H1 (cell line): ENCODE data around the gene MOB3B. TPM values are rescaled to one million over a fixed set of nuclear protein-coding genes. Genes with fewer than 3 reads are reported as not detected.
A peak's percentile ranks its signal among the peaks of the same experiment; 100 is the strongest.

ENCODE experiments used
- CTCF ChIA-PET: fragments of 300-600 bp; sonication (Branson Sonifier 250); formaldehyde crosslinking; loops from one replicate; lab custom pipeline; 2021; ENCODE audit not compliant: partially characterized antibody; lab: Charles Lee
- POLR2A ChIA-PET: fragments of 300-600 bp; sonication (Branson Sonifier 250); formaldehyde crosslinking; loops from one replicate; lab custom pipeline; 2021; ENCODE audit warnings: inconsistent platforms; ENCODE audit not compliant: partially characterized antibody; lab: Charles Lee
- DNase-seq, 2 experiments: peaks; one replicate each; pipeline versions ENCODE4 v3.0.0 to v3.0.0-alpha.2; 2010 to 2022; ENCODE audit warnings: low spot score in 2 of 2, low read depth in 1 of 2, mixed read lengths in 1 of 2
- FAIRE-seq: peaks from 2 replicates; lab custom pipeline; 2011; peaks lifted over from hg19 to GRCh38; lab: Jason Lieb, UNC
- H2AFZ ChIP-seq: 2 replicates; pipeline ENCODE4 v1.8.1; 2012; ENCODE audit warnings: low read length, inconsistent platforms
- H2AK5ac ChIP-seq: 2 replicates; pipeline ENCODE4 v1.6.1; 2013; ENCODE audit warnings: low read depth, low read length
- H2BK120ac ChIP-seq: replicated peaks from 2 replicates; pipeline ENCODE3; 2013; ENCODE audit warnings: low read depth, low read length, inconsistent platforms
- H2BK12ac ChIP-seq: 2 replicates; pipeline ENCODE4 v1.6.1; 2013; ENCODE audit warnings: low read depth, low read length
- H2BK15ac ChIP-seq: 2 replicates; pipeline ENCODE4 v1.6.1; 2013; ENCODE audit warnings: low read length
- H2BK20ac ChIP-seq: 2 replicates; pipeline ENCODE4 v1.6.1; 2013; ENCODE audit warnings: low read length
- H2BK5ac ChIP-seq: 2 replicates; pipeline ENCODE4 v1.6.1; 2013; ENCODE audit warnings: low read depth, low read length
- H3K14ac ChIP-seq: 2 replicates; pipeline ENCODE4 v1.6.1; 2013; ENCODE audit warnings: inconsistent platforms; ENCODE audit not compliant: insufficient read length
- H3K18ac ChIP-seq: 2 replicates; pipeline ENCODE4 v1.6.1; 2013; ENCODE audit warnings: low read length; ENCODE audit errors: extremely low read depth
- H3K23ac ChIP-seq: 2 replicates; pipeline ENCODE4 v1.6.1; 2013; ENCODE audit warnings: inconsistent platforms; ENCODE audit not compliant: insufficient read length
- H3K23me2 ChIP-seq: 2 replicates; pipeline ENCODE4 v1.6.1; 2013; ENCODE audit warnings: low read depth, low read length
- H3K27ac ChIP-seq: 2 replicates; pipeline ENCODE4 v1.6.1; 2011; ENCODE audit warnings: low read depth, low read length, inconsistent platforms
- H3K27me3 ChIP-seq, 4 experiments: replicated peaks in 1 of 4; 1 replicate in 1 of 4; 2 replicates in 3 of 4; pipeline versions ENCODE4 v1.6.1 to v1.8.1; 2011 to 2013; ENCODE audit warnings: low read length in 3 of 4, mild to moderate bottlenecking in 3 of 4, inconsistent platforms in 2 of 4, mixed read lengths in 2 of 4, moderate library complexity in 1 of 4; ENCODE audit not compliant: control insufficient read depth in 3 of 4, insufficient read depth in 3 of 4; ENCODE audit errors: extremely low read depth in 1 of 4
- H3K36me3 ChIP-seq, 4 experiments: 2 replicates each; pipeline versions ENCODE4 v1.6.1 to v1.8.1; 2011 to 2013; ENCODE audit warnings: mild to moderate bottlenecking in 4 of 4, low read length in 3 of 4, moderate library complexity in 2 of 4, control low read depth in 1 of 4, inconsistent platforms in 1 of 4; ENCODE audit not compliant: insufficient read depth in 4 of 4, control insufficient read depth in 2 of 4
- H3K4ac ChIP-seq: replicated peaks from 2 replicates; pipeline ENCODE3; 2013; ENCODE audit warnings: low read length, low read depth, mixed read lengths, inconsistent platforms; ENCODE audit not compliant: insufficient read length
- H3K4me1 ChIP-seq, 4 experiments: replicated peaks in 1 of 4; 1 replicate in 1 of 4; 2 replicates in 3 of 4; pipeline versions ENCODE4 v1.6.1 to v1.8.1; 2011 to 2013; ENCODE audit warnings: low read length in 3 of 4, inconsistent platforms in 2 of 4, mixed read lengths in 1 of 4; ENCODE audit not compliant: insufficient read depth in 4 of 4, control insufficient read depth in 3 of 4
- H3K4me2 ChIP-seq, 2 experiments: 2 replicates each; pipeline versions ENCODE4 v1.6.1 to v1.8.1; 2011 to 2013; ENCODE audit warnings: low read depth in 2 of 2, low read length in 2 of 2, control low read depth in 1 of 2, inconsistent platforms in 1 of 2, mild to moderate bottlenecking in 1 of 2; ENCODE audit not compliant: insufficient read depth in 1 of 2
- H3K4me3 ChIP-seq, 4 experiments: fragments of 200-600, 300-600 bp in 1 of 4; sonication (generic), shearing (Covaris generic), sonication (Bioruptor Twin) in 1 of 4; 2 replicates each; pipeline versions ENCODE4 v1.5.1 to v1.8.1; 2011 to 2016; ENCODE audit warnings: low read length in 4 of 4, low read depth in 3 of 4, control low read depth in 2 of 4, inconsistent platforms in 2 of 4, mild to moderate bottlenecking in 2 of 4, mixed read lengths in 1 of 4, moderate library complexity in 1 of 4; ENCODE audit not compliant: insufficient read depth in 2 of 4; ENCODE audit errors: extremely low read depth in 1 of 4
- H3K56ac ChIP-seq: replicated peaks from 2 replicates; pipeline ENCODE3; 2013; ENCODE audit warnings: low read depth, mild to moderate bottlenecking, mixed read lengths, low read length, inconsistent platforms; ENCODE audit not compliant: insufficient read length
- H3K79me1 ChIP-seq: 2 replicates; pipeline ENCODE4 v1.6.1; 2013; ENCODE audit warnings: low read depth, low read length, control low read depth
- H3K79me2 ChIP-seq, 2 experiments: 2 replicates each; pipeline versions ENCODE4 v1.6.1 to v1.8.1; 2012 to 2013; ENCODE audit warnings: low read length in 2 of 2, mild to moderate bottlenecking in 2 of 2, inconsistent platforms in 1 of 2; ENCODE audit not compliant: insufficient read depth in 2 of 2, control insufficient read depth in 1 of 2
- H3K9ac ChIP-seq, 4 experiments: replicated peaks in 1 of 4; 1 replicate in 1 of 4; 2 replicates in 3 of 4; pipeline versions ENCODE4 v1.6.1 to v1.8.1; 2011 to 2013; ENCODE audit warnings: low read depth in 3 of 4, low read length in 3 of 4, control low read depth in 2 of 4, mild to moderate bottlenecking in 2 of 4, moderate library complexity in 2 of 4, inconsistent platforms in 1 of 4; ENCODE audit errors: extremely low read depth in 1 of 4
- H3K9me3 ChIP-seq, 2 experiments: 2 replicates each; pipeline versions ENCODE4 v1.6.1 to v1.8.1; 2012 to 2013; ENCODE audit warnings: mild to moderate bottlenecking in 2 of 2, moderate library complexity in 2 of 2, control low read depth in 1 of 2, inconsistent platforms in 1 of 2, low read depth in 1 of 2, low read length in 1 of 2, mixed read lengths in 1 of 2; ENCODE audit not compliant: insufficient read depth in 2 of 2
- H4K20me1 ChIP-seq, 2 experiments: replicated peaks in 1 of 2; 2 replicates each; pipeline versions ENCODE3 to v1.8.1; 2011 to 2013; ENCODE audit warnings: inconsistent platforms in 2 of 2, low read length in 2 of 2, mild to moderate bottlenecking in 1 of 2; ENCODE audit not compliant: insufficient read depth in 2 of 2, control insufficient read depth in 1 of 2
- H4K5ac ChIP-seq: 2 replicates; pipeline ENCODE4 v1.6.1; 2013; ENCODE audit warnings: low read length, low read depth, mixed read lengths, inconsistent platforms; ENCODE audit not compliant: insufficient read length
- H4K8ac ChIP-seq: 2 replicates; pipeline ENCODE4 v1.8.0; 2013; ENCODE audit warnings: mild to moderate bottlenecking, moderate library complexity, low read length, inconsistent platforms; ENCODE audit not compliant: insufficient read depth; ENCODE audit errors: extremely low read depth
- H4K91ac ChIP-seq: replicated peaks from 2 replicates; pipeline ENCODE3; 2013; ENCODE audit warnings: low read length, mixed read lengths, inconsistent platforms; ENCODE audit not compliant: insufficient read length
- CEBPB ChIP-seq: IDR thresholded peaks from 2 replicates; pipeline ENCODE4 v1.6.1; 2012; ENCODE audit warnings: low read depth, low read length
- CHD2 ChIP-seq: IDR thresholded peaks from 2 replicates; pipeline ENCODE4 v1.6.1; 2012; ENCODE audit warnings: low read length, improper control_type of control experiment
- HDAC2 ChIP-seq, 2 experiments: fragments of 300-600 bp in 1 of 2; sonication (generic) in 1 of 2; IDR thresholded peaks; 2 replicates each; pipeline ENCODE4 v1.6.1; 2011 to 2012; ENCODE audit warnings: low read depth in 2 of 2, low read length in 2 of 2, mild to moderate bottlenecking in 2 of 2, moderate library complexity in 2 of 2, borderline replicate concordance in 1 of 2, inconsistent platforms in 1 of 2
- SIRT6 ChIP-seq: IDR thresholded peaks from one replicate; pipeline ENCODE4 v1.7.1; 2012; ENCODE audit warnings: low read length, inconsistent platforms
- WGBS, 2 experiments: shearing (Covaris generic) in 1 of 2; methylation state at CpG; one replicate each; pipeline versions ENCODE4 v1.1.6 to v1.1.7; 2013 to 2015; ENCODE audit warnings: low lambda C conversion rate in 2 of 2, mixed read lengths in 2 of 2, inconsistent platforms in 1 of 2, low coverage in 1 of 2, missing lambda C conversion rate in 1 of 2; ENCODE audit not compliant: insufficient replicate concordance in 2 of 2, insufficient coverage in 1 of 2, insufficient read length in 1 of 2; ENCODE audit errors: extremely low coverage in 1 of 2, missing lambda C conversion rate in 1 of 2; 5-methylcytosine and 5-hydroxymethylcytosine counted together
- polyA plus RNA-seq, 7 experiments: library from polyadenylated mRNA; depleted of rRNA in 3 of 7; stranded (reverse) in 5 of 7; unstranded in 2 of 7; fragments of >200 nt in 5 of 7; fragments of 200-250 nt in 2 of 7; gene quantifications; 1 replicate in 5 of 7; 2 replicates in 1 of 7; 4 replicates in 1 of 7; pipeline versions ENCODE4 v1.2.1 to v1.2.3, GENCODE V29; 2011 to 2013; ENCODE audit warnings: missing spikeins in 2 of 7, mixed read lengths in 2 of 7
- total RNA-seq: library from RNA; stranded (reverse); fragmentation: NEBNext Ultra II Directional; extraction: Animal tissue kit (Norgen Biotek cat#: 25700); gene quantifications from 2 replicates; pipeline ENCODE4 v1.2.1, GENCODE V29; 2021

MOB3B gene
- total and polyA plus RNA-seq, 2 of the 8 experiments (the other 6 are each of a cell fraction or from before 2014, with no cell fraction given), result 12.7 to 16.1 TPM

GRCh38 chr9:27310582-27310981, 219.0 kb downstream of the MOB3B start:
- FAIRE-seq, result no peak
- Histone ChIP-seq H3K4me1 (peaks cover 5 to 13% (median 9%) of the 10 kb centered on the region in 4 experiments; a peak in 5 of 7 replicates), H2BK120ac (no peak overlapping the region)

More at GRCh38 chr9:27310582-27310981, 219.0 kb downstream of the MOB3B start:
- no peak overlapping the region for H3K9ac ChIP-seq
- 89% methylated on average over 2 of the region's 2 CpGs; no CpG with 5 or more reads in 1 of the 2 experiments for WGBS, 2 experiments
- no peak for DNase-seq
- H2BK5ac ChIP-seq, result no peak overlapping the region
- H4K20me1 ChIP-seq, result no peaks in the 10 kb centered on the region
- H3K23me2 ChIP-seq, result no peaks in the 10 kb centered on the region
- no peak overlapping the region for H2BK20ac ChIP-seq
- H3K79me2 ChIP-seq, result no peaks in the 10 kb centered on the region
- no peak overlapping the region for H3K23ac ChIP-seq
- H3K9me3 ChIP-seq, result 0 out of 4 replicates have a peak, but pooled peaks cover 0 to 6% of the 10 kb centered on the region in 2 experiments
- H2BK12ac ChIP-seq, result no peak overlapping the region
- H2BK15ac ChIP-seq, result no peak overlapping the region
- POLR2A ChIA-PET, result no interaction called here
- no peak overlapping the region for H3K27ac ChIP-seq
- no peak overlapping the region for H3K18ac ChIP-seq
- no peak overlapping the region for H3K56ac ChIP-seq
- H3K36me3 ChIP-seq, result no peaks in the 10 kb centered on the region
- H4K5ac ChIP-seq, result no peak overlapping the region
- H3K79me1 ChIP-seq, result no peaks in the 10 kb centered on the region
- H4K91ac ChIP-seq, result no peak overlapping the region
- H3K4me2 ChIP-seq, result no peak overlapping the region
- H2AK5ac ChIP-seq, result no peak overlapping the region
- H4K8ac ChIP-seq, result no peak overlapping the region
- no peak overlapping the region for H2AFZ ChIP-seq
- CTCF ChIA-PET, result interaction anchor here (0.7 to 1.7 kb wide), 6 partner anchors 11 to 226 kb away, joined by 3 to 6 read pairs (median 3); partner anchors contain the start of gene MOB3B
- H3K4me3 ChIP-seq, result no peak overlapping the region
- H3K4ac ChIP-seq, result no peak overlapping the region
- no peak for TF ChIP-seq CHD2
- 0 out of 2 replicates have a peak, but pooled peaks have one; percentile 7 for TF ChIP-seq CEBPB
- TF ChIP-seq HDAC2 (IDR thresholded peaks at IDR 0.05; ENCODE audit: borderline replicate concordance in 1 of 2, low read depth in 2 of 2, low read length in 2 of 2), result no peak
- TF ChIP-seq SIRT6, result no peak
- no peak overlapping the region for H3K14ac ChIP-seq
- peaks cover 0 to 8% (median 3%) of the 10 kb centered on the region in 4 experiments; a peak in 2 of 7 replicates for H3K27me3 ChIP-seq
